Esophagus squamous epithelium (tissue), 4 donors: Measurements from ENCODE around the gene GNG12.

ENCODE experiments used
- CTCF ChIP-seq, 6 experiments: fragments of 450-650 bp in 4 of 6; fragments of 200-600 bp in 2 of 6; sonication (generic) in 2 of 6; IDR thresholded peaks; one replicate each; pipeline ENCODE4 v1.5.1; 2016 to 2019; ENCODE audit warnings: antibody characterized with exemption in 6 of 6, mild to moderate bottlenecking in 4 of 6, moderate library complexity in 4 of 6
- POLR2A ChIP-seq, 4 donors: fragments of 450-650 bp; IDR thresholded peaks; one replicate each; pipeline ENCODE4 v1.6.1; 2017; ENCODE audit warnings: antibody characterized with exemption in 4 of 4, mild to moderate bottlenecking in 4 of 4, moderate library complexity in 3 of 4

- no peak for TF ChIP-seq CTCF (IDR thresholded peaks at IDR 0.05)
- TF ChIP-seq POLR2A (IDR thresholded peaks at IDR 0.05) = no peak
These were observed 52.6 kb downstream of the GNG12 start for GRCh38 chr1:67780637-67781036.
